GM20431 (cell line): ENCODE data around the gene ELP2.
"Not testable (repeated sequence)": the region's sequence is repeated elsewhere in the genome, so short reads cannot be mapped to it uniquely, and the experiment has no call there.

Experiments
- in situ Hi-C: fragments of 300-500 bp; cut with MseI, MboI; formaldehyde crosslinking; loops from one replicate; pipeline ENCODE4 v1.15.0; 2020; ENCODE audit warnings: low sequenced_read_pairs; ENCODE audit not compliant: unreplicated experiment

ELP2 gene

GRCh38 chr18:36207303-36207702 lies 77.6 kb downstream of the ELP2 start:
- in situ Hi-C loops: no loop called here

- in situ Hi-C loops: not testable (repeated sequence)
Measured at GRCh38 chr18:36207969-36208368, 78.3 kb downstream of the ELP2 start.

- in situ Hi-C loops: no loop called here
Measured at GRCh38 chr18:36211612-36212065, 81.9 kb downstream of the ELP2 start.

GRCh38 chr18:36212301-36213171 lies 82.8 kb downstream of the ELP2 start:
- in situ Hi-C loops: no loop called here

- in situ Hi-C loops: no loop called here
Measured at GRCh38 chr18:36214811-36215210, 85.1 kb downstream of the ELP2 start.

- in situ Hi-C loops: no loop called here
Measured at GRCh38 chr18:36215577-36215976, 85.9 kb downstream of the ELP2 start.

- in situ Hi-C loops: no loop called here
Measured at GRCh38 chr18:36217348-36217747, 87.6 kb downstream of the ELP2 start.

- in situ Hi-C loops: no loop called here
Measured at GRCh38 chr18:36229188-36229587, 99.5 kb downstream of the ELP2 start.
